Activated CD4-positive, alpha-beta T cell treated with anti-CD3 and anti-CD28 coated beads, Interleukin-2, amount 50 U/mL, for 1 hour (primary cell): ENCODE measurements around the gene HM13.
"Not testable (repeated sequence)": the region's sequence is repeated elsewhere in the genome, so short reads cannot be mapped to it uniquely, and the experiment has no call there.

ENCODE experiments used
- DNase-seq: peaks from one replicate; pipeline ENCODE4 v3.0.0-alpha.2; 2020

Gene HM13

GRCh38 chr20:31502884-31503673 lies 11.2 kb upstream of the HM13 start:
- peak; percentile 75 for DNase-seq

DNA sequence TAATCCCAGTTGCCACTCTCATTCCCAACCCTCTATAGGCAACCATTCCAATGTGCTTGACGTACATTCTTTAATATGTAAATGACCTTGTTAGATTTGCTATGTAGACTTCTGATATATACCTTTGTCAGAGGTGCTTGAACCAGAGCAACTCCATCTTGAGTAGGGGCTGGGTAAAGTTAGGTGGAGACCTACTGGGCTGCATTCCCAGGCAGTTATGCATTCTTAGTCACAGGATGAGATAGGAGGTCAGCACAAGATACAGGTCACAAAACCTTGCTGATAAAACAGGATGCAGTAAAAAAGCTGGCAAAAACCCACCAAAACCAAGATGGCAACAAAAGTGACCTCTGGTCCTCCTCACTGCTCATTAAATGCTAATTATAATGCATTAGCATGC lies 8.3 kb upstream of the HM13 start:
- DNase-seq, result no peak

DNA sequence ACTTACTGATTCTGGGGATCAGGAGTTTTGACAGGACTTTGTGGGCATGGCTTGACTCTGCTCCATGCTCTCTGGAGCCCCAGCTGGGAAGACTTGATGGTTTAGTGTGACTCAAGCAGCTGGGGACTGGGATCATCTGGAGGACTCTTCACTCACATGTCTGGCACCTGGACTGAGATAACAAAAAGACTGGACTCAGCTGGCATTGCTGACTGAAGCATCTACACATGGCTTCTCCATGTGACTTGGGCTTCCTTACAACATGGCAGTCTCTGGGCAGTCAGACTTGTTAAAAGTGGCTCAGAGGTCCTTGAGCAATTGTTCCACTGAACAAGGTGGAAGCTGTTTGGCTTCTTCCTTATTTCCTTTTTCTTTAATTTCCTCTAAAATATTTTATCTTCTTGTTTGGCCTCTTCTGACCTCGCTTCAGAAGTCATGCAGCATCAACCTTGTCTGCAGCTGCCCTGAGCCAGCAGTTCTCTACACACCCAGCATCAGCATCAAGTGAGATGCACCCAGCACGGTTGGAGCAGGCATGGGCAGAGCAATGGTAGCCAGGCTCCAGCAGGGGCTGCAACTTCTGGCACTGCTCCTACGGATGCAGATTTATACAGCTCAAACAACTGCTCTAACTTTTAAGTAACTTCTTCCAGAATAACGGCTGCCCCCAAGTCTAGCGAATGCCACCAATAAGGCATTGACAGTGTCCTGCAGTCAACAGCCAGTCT lies 5.6 kb upstream of the HM13 start:
- DNase-seq, result no peak

GRCh38 chr20:31515072-31515774 lies 981 bp downstream of the HM13 start:
- DNase-seq, result no peak

GRCh38 chr20:31515775-31516107 lies 1.5 kb downstream of the HM13 start:
- no peak for DNase-seq

GRCh38 chr20:31516166-31516565 lies 1.9 kb downstream of the HM13 start:
- no peak for DNase-seq

- DNase-seq, result no peak
Measured at GRCh38 chr20:31516651-31517050, 2.4 kb downstream of the HM13 start.

DNA sequence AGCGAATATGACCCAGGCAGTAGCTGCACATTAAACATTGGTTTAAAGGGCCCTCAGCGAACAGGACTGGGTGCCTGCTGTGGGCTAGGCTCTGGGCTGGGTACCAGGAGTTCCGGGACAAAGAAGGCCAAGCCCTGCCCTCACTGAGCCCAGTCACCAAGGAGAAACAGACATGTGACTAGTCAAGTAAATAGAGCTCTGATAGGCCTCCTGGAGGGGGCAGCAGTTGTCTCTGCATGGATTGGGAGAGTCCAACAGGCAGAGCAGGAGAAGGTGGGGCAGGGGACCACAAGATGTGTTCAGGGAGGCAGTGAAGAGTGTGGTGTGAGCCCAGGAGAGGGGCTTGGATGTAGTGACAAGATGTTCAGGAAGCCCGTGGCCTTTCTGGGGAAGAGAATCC lies 3.1 kb downstream of the HM13 start:
- no peak for DNase-seq

- not testable (repeated sequence) for DNase-seq
Measured at GRCh38 chr20:31521267-31521666, 7.0 kb downstream of the HM13 start.

- DNase-seq, result no peak
Measured at GRCh38 chr20:31522731-31523130, 8.5 kb downstream of the HM13 start.

DNA sequence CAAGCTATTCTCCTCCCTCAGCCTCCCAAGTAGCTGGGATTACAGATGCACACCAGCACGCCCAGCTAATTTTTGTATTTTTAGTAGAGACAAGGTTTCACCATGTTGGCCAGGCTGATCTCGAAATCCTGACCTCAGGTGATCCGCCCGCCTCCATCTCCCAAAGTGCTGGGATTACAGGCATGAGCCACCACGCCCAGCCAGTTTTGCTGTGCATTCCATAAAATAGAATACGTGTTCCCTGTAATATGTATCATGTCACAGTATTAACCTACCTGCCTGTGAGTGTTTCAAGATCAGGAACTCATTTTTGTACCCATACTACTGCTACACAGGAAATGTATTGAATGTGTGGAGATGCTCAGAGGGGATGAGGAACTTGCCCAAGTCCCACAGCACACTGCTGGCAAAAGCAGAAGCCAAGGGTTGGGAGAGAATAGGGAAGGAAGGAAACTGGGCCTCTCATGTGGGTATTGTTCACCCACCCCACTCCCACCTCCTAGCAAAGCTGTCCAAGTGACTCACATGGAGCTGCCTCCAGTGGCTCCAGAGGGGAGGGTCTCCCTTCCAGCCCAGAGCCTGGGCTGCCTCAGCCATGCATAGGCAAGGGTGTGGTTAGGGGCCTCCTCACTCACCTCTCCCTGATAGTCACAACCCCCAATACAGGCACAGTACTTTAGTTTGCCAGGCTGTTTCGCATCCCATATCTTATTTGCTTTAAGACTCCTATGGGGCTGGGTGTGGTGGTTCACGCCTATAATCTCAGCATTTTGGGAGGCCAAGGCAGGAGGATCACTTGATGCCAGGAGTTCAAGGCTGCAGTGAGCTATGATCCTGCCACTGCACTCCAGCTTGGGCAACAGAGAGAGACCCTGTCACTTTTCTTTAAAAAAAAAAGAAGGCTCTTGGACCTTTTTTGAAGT lies 9.4 kb downstream of the HM13 start:
- no peak for DNase-seq

DNA sequence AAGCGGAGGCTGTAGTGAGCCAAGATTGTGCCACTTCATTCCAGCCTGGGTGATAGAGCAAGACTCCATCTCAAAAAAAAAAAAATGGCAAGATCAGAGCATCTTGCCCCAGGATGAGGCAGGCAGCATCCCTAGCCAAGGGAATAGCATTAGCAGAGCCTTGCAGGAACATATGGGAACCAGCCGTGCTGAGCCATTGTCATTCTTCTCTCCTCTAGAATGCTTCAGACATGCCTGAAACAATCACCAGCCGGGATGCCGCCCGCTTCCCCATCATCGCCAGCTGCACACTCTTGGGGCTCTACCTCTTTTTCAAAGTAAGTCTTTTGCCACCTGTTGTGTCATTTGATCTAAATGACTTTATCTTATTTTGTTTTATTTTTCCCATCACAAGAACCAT lies 13.0 kb downstream of the HM13 start:
- DNase-seq, result no peak

DNA sequence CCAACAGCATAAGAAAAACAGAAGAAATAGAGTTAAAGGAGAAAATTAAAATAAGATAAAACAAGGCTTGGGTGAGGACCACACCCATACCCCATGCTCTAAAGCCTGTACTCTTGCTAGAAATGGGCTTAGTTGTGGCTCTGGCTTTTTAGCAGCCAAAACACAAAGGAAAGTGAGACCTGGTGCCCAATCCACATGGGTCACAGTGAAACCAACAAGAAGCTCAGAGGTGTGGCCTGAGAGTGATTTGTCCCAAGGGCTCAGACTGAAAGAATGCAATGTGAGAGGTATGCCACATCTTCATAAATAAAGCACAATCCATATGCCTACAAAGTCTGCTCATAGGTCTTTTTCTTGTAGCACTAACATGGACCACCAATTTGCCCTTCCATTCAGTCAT lies 21.1 kb downstream of the HM13 start:
- no peak for DNase-seq

GRCh38 chr20:31536575-31536974 lies 22.3 kb downstream of the HM13 start:
- no peak for DNase-seq

- DNase-seq, result no peak
Measured at GRCh38 chr20:31537116-31537871, 23.1 kb downstream of the HM13 start.

- no peak for DNase-seq
Measured at GRCh38 chr20:31537890-31538289, 23.6 kb downstream of the HM13 start.

DNA sequence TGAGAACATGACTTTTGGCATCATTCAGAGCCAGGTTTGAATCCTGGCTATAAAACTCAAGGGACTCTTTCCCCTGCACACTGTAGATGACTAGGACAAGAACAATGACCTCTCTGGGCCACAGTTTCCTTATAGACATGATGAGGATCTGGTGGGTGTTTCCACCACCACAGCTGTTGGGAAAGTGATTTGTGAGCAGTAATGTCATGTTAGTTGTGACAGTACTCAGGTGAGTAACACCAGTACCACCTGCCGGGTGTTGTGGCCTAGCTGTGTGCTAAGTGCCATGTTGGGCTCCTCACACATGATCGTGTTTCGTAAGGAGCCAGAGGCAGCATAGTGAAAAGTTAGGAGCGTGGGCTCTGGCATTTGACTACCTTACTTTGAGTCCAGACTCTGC lies 24.1 kb downstream of the HM13 start:
- no peak for DNase-seq

- DNase-seq, result not testable (repeated sequence)
Measured at GRCh38 chr20:31539636-31540035, 25.4 kb downstream of the HM13 start.

DNA sequence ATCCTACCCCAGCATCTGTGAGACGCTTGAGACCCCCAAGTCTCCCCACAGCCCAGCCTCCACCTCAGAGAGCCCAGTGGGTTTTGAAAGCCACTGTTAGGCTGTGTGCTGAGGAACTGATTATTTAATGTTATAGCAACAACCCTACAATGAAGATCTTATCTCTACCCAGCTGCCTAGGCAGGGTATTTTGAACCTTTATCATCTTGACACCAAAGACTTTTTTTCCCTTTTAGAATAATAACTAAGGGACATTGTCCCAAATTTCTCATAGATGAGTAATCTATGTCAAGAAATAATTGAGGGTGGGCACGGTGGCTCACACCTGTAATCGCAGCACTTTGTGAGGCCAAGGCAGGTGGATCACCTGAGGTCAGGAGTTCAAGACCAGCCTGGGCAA lies 26.2 kb downstream of the HM13 start:
- no peak for DNase-seq

- no peak for DNase-seq
Measured at GRCh38 chr20:31542201-31542842, 28.1 kb downstream of the HM13 start.

DNA sequence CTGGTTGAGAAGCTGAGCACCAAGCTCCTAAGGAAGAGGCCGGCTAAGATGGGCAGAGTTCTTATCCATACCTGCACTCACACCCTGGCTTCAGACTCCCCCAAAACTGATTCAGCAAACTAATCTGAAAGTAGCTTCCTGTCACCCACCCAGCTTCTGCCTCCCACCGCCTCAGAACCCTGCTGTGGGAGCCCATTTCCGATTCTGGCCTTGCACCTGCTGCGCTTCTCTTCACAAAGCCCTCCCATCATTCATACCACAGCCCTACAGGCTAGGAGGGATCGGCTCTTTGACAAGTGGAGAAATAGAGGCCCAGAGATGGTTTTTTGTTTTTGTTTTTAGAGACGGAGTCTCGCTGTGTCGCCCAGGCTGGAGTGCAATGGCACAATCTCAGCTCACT lies 28.7 kb downstream of the HM13 start:
- DNase-seq, result no peak
